ENCODE results near the gene OOSP1. TPM values are rescaled to one million over a fixed set of nuclear protein-coding genes. Genes with fewer than 3 reads are reported as not detected.

The OOSP1 gene
- total and polyA plus RNA-seq, 10 of the 15 experiments (the other 5 are each of a cell fraction or from before 2014, with no cell fraction given): not detected

- TF ChIP-seq CEBPZ (IDR thresholded peaks at IDR 0.05; ENCODE audit: low read depth, low read length) (no peak), HDGF (IDR thresholded peaks at IDR 0.05) (no peak), ZNF24 (IDR thresholded peaks at IDR 0.05) (no peak), NFIC (IDR thresholded peaks at IDR 0.05; ENCODE audit: low read depth, low read length) (no peak), HDAC2 (IDR thresholded peaks at IDR 0.05) (no peak), POLR2AphosphoS5 (IDR thresholded peaks at IDR 0.05; ENCODE audit: low read length) (no peak), YBX1 (IDR thresholded peaks at IDR 0.05) (no peak)
Measured at GRCh38 chr11:59943997-59944714, 5.9 kb downstream of the OOSP1 start (continued).

- FAIRE-seq (no peak), ATAC-seq (no peak), DNase-seq (ENCODE audit: low read depth, low spot score) (no peak)
- no peak overlapping the region for H3K4me3 ChIP-seq
- H3K27me3 ChIP-seq (replicated peaks in 1 of 2; ENCODE audit: control insufficient read depth in 2 of 2, insufficient read depth in 2 of 2, low read length in 1 of 2): no peaks in the 10 kb centered on the region
- no peaks in the 10 kb centered on the region for H4K20me1 ChIP-seq (ENCODE audit: control insufficient read depth, insufficient read depth)
- in situ Hi-C loops (cut with MboI): no loop called here
- SMC1A ChIA-PET (ENCODE audit: uncharacterized antibody, unreplicated experiment): interaction anchor here (0.6 kb wide), 2 partner anchors 54 to 81 kb away, joined by 3 read pairs; no protein-coding TSS in a partner anchor
- H3K4me2 ChIP-seq (ENCODE audit: control insufficient read depth, insufficient read depth): no peak overlapping the region
- RAD21 ChIA-PET (ENCODE audit: unreplicated experiment): no interaction called here
- CTCF ChIA-PET: interaction anchor here (1.6 kb wide), 1 partner anchor 306 kb away, joined by 6 read pairs; no protein-coding TSS in a partner anchor
- no peaks in the 10 kb centered on the region for H3K79me2 ChIP-seq (ENCODE audit: control insufficient read depth, insufficient read depth, low read length)
- intact Hi-C loops (cut with micrococcal nuclease; ENCODE audit: unreplicated experiment): no loop called here
- POLR2A ChIA-PET: interaction anchor here (0.6 kb wide), 2 partner anchors 144 to 161 kb away, joined by 3 to 5 read pairs; no protein-coding TSS in a partner anchor
- no peaks in the 10 kb centered on the region for H3K9me3 ChIP-seq (replicated peaks; ENCODE audit: control insufficient read depth, insufficient read depth, low read length)
- no peak overlapping the region for H2AFZ ChIP-seq (ENCODE audit: control insufficient read depth, low read depth, low read length)
- WGBS (ENCODE audit: insufficient coverage, insufficient replicate concordance, low lambda C conversion rate, missing lambda C conversion rate): 0% methylated on average over 2 of the region's 2 CpGs
- no peak overlapping the region for H3K9ac ChIP-seq (ENCODE audit: control insufficient read depth, insufficient read depth, low read length)
- H3K4me1 ChIP-seq (ENCODE audit: control insufficient read depth, insufficient read depth, low read length): no peaks in the 10 kb centered on the region
- no peak overlapping the region for H3K27ac ChIP-seq (ENCODE audit: control insufficient read depth, insufficient read depth)
- no peaks in the 10 kb centered on the region for H3K36me3 ChIP-seq (ENCODE audit: control insufficient read depth in 2 of 2, insufficient read depth in 2 of 2, low read length in 1 of 2)
- no TSS peak for BruUV-seq (replicated peaks)
- TF ChIP-seq EZH2 (IDR thresholded peaks at IDR 0.05; ENCODE audit: borderline replicate concordance, control insufficient read depth, low read depth, low read length) (no peak), ASH2L (IDR thresholded peaks at IDR 0.05; ENCODE audit: borderline replicate concordance, low read depth) (no peak), ZNF24 (IDR thresholded peaks at IDR 0.05) (no peak), ZZZ3 (IDR thresholded peaks at IDR 0.05; ENCODE audit: control insufficient read depth, insufficient read length, low read depth) (no peak), CBX3 (IDR thresholded peaks at IDR 0.05; ENCODE audit: borderline replicate concordance, low read depth) (no peak), MLLT1 (IDR thresholded peaks at IDR 0.05) (no peak), ZNF592 (IDR thresholded peaks at IDR 0.05) (no peak), TAF1 (IDR thresholded peaks at IDR 0.05; ENCODE audit: borderline replicate concordance, low read depth, low read length) (no peak)
Measured at GRCh38 chr11:59944720-59945119, 6.5 kb downstream of the OOSP1 start.
